ENCODE results near the gene ZFAND3. TPM values are rescaled to one million over a fixed set of nuclear protein-coding genes. Genes with fewer than 3 reads are reported as not detected.

ZFAND3 gene
- total RNA-seq, 2 experiments from 2014 or later, result 27.5 to 29.2 TPM

DNA sequence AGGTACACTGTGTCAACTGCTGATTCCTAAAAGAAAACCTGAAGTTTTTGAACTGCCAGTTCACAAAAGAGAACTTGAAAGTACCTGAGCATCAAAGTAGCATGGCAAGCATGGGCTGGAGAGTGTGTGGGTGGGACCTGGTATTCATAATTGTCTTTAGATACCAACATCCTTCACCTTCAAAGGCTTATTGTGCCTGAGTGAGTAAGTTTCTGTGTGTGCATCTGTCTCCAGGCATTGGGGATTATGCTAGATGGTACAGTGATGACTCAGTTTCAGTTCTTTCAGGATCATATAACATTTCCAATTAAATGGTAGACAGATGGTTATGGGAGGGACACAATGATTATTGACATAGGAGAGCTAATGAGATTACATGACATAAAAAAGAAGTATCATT, 238.5 kb downstream of the ZFAND3 start:
- ChIA-PET POLR2A (no interaction called here), CTCF (interaction anchor here (0.8 to 2.9 kb wide), 2 partner anchors 22 to 24 kb away, joined by 3 to 10 read pairs; no protein-coding TSS in a partner anchor)
- DNase-seq (no peak), ATAC-seq (no peak)
- peaks cover 3% of the 10 kb centered on the region for H3K4me1 Mint-ChIP-seq (ENCODE audit: low read depth)
- H3K27ac Mint-ChIP-seq, result no peak overlapping the region
- H3K9me3 Mint-ChIP-seq (ENCODE audit: insufficient read depth), result no peaks in the 10 kb centered on the region
- no peak overlapping the region for H3K4me3 Mint-ChIP-seq
- peaks cover 16% of the 10 kb centered on the region for H3K36me3 Mint-ChIP-seq (ENCODE audit: low read depth)
- no peaks in the 10 kb centered on the region for H3K27me3 Mint-ChIP-seq (ENCODE audit: low read depth)

DNA sequence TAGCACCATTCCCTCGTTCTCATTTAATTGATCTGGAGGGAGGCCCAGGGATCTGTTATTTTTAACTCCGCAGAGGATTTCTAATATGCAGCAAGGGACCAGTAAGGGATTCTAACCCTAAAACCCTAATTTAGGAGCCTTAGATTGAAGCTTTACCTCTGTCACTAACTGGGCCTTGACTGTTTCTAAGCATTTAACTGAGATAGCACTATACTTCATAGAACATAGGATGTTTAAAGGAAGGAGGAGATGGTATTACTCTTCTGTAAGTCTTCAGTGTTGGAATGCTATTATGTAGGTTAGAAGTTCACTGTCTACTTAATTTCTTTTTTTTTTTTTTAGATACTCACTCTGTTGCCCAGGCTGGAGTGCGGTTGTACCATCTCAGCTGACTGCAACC, 242.5 kb downstream of the ZFAND3 start:
- H3K9me3 Mint-ChIP-seq (ENCODE audit: insufficient read depth), result no peaks in the 10 kb centered on the region
- CTCF ChIA-PET, result no interaction called here
- no peak for DNase-seq
- H3K27me3 Mint-ChIP-seq (ENCODE audit: low read depth), result no peaks in the 10 kb centered on the region
- no peak overlapping the region for H3K27ac Mint-ChIP-seq
- ATAC-seq, result no peak
- peaks cover 35% of the 10 kb centered on the region for H3K36me3 Mint-ChIP-seq (ENCODE audit: low read depth)
- POLR2A ChIA-PET, result no interaction called here
- H3K4me3 Mint-ChIP-seq, result no peak overlapping the region
- peaks cover 3% of the 10 kb centered on the region for H3K4me1 Mint-ChIP-seq (ENCODE audit: low read depth)

DNA sequence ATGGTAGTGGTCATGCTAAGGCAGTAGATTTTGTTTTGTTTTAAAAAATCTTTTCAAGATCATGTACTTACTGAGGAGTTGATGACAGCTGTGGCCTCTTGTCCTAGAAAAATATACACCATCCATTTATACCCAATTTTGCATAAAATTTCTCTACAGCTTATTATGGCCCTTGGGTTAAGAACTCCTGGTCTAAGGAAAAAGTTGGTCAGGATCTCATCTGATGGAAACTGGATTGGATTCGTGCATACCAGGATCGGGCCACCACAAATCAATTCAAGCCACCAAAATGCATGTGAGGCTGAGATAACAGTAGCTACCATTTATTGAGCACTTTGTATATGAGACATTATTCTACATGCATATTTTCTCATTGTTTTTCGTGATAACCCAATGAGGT, 244.4 kb downstream of the ZFAND3 start:
- Mint-ChIP-seq H3K4me3 (no peak overlapping the region), H3K27me3 (ENCODE audit: low read depth) (no peaks in the 10 kb centered on the region), H3K27ac (no peak overlapping the region), H3K9me3 (ENCODE audit: insufficient read depth) (no peaks in the 10 kb centered on the region), H3K4me1 (ENCODE audit: low read depth) (no peaks in the 10 kb centered on the region), H3K36me3 (ENCODE audit: low read depth) (peaks cover 35% of the 10 kb centered on the region)
- CTCF ChIA-PET, result no interaction called here
- POLR2A ChIA-PET, result no interaction called here
- ATAC-seq, result no peak
- DNase-seq, result no peak

DNA sequence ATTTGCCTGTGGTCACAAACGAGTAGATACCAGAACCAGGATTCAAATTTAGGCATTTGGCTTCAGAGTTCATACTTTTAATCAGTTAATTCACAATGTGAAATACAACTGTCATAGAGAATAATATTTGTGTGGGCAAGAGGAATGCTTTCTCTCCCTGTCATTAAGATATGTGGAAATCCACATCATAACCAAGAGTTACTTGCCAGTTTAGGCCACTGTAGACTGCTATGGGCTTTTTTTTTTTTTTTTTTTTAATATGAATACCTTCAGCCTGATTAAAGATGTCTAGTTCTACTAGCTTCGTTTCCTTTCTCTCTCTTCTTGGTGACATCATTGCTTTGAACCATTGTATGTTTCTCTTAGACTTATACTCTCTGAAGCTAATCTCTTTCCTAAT, 244.9 kb downstream of the ZFAND3 start:
- Mint-ChIP-seq H3K36me3 (ENCODE audit: low read depth) (peaks cover 35% of the 10 kb centered on the region), H3K4me3 (no peak overlapping the region), H3K9me3 (ENCODE audit: insufficient read depth) (no peaks in the 10 kb centered on the region), H3K27ac (no peak overlapping the region), H3K4me1 (ENCODE audit: low read depth) (no peaks in the 10 kb centered on the region), H3K27me3 (ENCODE audit: low read depth) (no peaks in the 10 kb centered on the region)
- ChIA-PET CTCF (no interaction called here), POLR2A (no interaction called here)
- ATAC-seq (no peak), DNase-seq (no peak)

DNA sequence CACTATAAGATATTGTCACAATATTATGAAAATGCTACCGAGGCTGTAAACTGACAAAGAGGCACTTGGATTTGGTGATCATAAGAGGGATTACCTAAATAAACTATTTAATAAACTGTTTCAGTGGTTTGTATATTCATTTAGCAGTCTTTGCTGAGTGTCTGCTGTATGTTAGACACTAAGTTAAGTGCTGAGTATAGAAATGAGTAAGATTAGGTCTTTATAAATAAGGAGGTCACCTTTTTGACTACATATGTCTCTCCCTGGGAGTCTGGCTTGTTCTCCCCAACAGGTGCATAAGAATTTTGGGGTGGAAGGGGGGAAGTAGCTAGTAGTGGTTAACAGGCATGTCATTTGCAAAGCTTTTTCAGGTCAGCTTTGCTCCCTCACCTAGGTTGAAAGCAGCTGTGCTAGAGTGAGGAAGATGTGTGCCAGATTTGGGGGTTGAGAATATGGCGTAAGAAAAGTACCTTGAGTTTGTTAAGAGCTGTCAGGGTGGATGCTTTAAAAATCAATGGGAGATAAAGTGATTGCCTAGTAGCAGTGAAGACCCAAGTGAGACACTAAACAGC, 246.3 kb downstream of the ZFAND3 start:
- peaks cover 35% of the 10 kb centered on the region for H3K36me3 Mint-ChIP-seq (ENCODE audit: low read depth)
- H3K9me3 Mint-ChIP-seq (ENCODE audit: insufficient read depth), result no peaks in the 10 kb centered on the region
- no peaks in the 10 kb centered on the region for H3K27me3 Mint-ChIP-seq (ENCODE audit: low read depth)
- no peaks in the 10 kb centered on the region for H3K4me1 Mint-ChIP-seq (ENCODE audit: low read depth)
- ATAC-seq (no peak), DNase-seq (no peak)
- H3K27ac Mint-ChIP-seq, result no peak overlapping the region
- no peak overlapping the region for H3K4me3 Mint-ChIP-seq
- ChIA-PET CTCF (no interaction called here), POLR2A (no interaction called here)

DNA sequence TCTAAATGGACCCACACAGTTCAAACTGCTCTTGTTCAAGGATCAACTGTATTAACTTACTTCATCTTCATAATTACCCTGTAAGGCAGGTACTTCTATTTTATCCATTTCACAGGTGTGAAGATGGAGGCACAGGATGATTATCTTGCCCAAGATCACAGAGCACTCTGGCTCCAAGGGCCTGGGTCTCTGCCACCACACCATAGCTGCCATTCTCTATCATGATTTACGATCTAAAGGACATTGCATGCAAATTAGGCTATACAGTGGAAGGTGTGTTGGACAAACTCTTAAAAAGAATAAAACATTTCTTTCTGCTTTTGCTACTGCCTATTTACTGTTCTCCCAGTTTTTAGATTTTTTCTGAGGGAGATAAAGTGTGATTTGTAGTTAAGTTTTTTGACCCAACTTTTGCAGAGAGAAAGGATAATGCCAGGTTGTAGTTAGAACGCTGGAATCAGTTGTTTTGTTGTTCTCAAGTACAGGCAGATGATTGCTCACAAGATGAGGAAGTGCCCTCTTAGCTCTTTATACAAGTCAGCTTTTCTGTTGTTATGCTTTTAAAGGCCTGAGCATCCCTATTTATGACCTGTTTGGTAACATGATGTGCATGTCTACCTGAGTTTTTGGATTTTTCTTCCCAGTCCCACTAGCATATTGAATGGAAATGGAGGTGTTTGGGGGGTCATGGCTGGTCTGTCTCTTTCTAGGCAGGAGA, 247.9 kb downstream of the ZFAND3 start:
- H3K4me1 Mint-ChIP-seq (ENCODE audit: low read depth), result no peaks in the 10 kb centered on the region
- no peaks in the 10 kb centered on the region for H3K27me3 Mint-ChIP-seq (ENCODE audit: low read depth)
- H3K9me3 Mint-ChIP-seq (ENCODE audit: insufficient read depth), result no peaks in the 10 kb centered on the region
- H3K36me3 Mint-ChIP-seq (ENCODE audit: low read depth), result peaks cover 25% of the 10 kb centered on the region
- ChIA-PET CTCF (no interaction called here), POLR2A (no interaction called here)
- DNase-seq (no peak), ATAC-seq (no peak)
- no peak overlapping the region for H3K4me3 Mint-ChIP-seq
- no peak overlapping the region for H3K27ac Mint-ChIP-seq

DNA sequence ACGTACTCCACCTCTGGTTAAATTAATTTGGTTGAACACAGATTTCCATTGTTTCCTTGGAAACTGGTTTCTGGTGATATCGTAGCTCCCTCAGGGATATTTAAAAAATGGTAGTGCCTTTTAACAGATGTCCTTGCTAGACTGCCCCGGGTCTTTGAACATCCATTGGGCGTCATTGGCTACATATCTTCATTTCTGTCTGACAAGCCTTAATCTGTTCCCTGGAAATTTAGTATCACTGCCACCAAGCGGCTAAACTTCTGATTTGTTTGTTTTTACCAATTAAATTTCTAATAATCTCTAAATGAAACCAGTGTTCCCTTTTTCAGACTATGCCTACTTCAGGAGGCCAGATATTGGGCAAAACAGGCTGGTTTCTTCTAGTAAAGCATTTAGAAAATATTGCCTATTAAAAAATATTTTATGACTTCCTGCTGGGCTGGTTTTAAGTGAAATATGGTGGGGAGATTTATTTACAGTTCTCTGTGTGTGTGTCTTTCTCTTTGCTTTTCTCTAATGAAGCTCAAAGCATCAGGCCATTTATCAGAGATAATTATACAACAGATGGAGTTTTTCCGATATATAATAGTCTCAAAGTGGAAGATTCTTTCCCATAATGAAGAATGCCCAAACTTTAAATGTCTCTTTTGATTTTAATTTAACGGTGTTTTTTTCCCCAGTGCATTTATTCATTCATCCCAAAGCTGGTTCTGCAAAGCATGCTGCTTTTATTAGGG, 249.5 kb downstream of the ZFAND3 start:
- Mint-ChIP-seq H3K27me3 (ENCODE audit: low read depth) (no peaks in the 10 kb centered on the region), H3K36me3 (ENCODE audit: low read depth) (peaks cover 12% of the 10 kb centered on the region), H3K9me3 (ENCODE audit: insufficient read depth) (no peaks in the 10 kb centered on the region), H3K4me3 (no peak overlapping the region), H3K27ac (no peak overlapping the region), H3K4me1 (ENCODE audit: low read depth) (no peaks in the 10 kb centered on the region)
- CTCF ChIA-PET, result no interaction called here
- POLR2A ChIA-PET, result no interaction called here
- DNase-seq (no peak), ATAC-seq (no peak)

DNA sequence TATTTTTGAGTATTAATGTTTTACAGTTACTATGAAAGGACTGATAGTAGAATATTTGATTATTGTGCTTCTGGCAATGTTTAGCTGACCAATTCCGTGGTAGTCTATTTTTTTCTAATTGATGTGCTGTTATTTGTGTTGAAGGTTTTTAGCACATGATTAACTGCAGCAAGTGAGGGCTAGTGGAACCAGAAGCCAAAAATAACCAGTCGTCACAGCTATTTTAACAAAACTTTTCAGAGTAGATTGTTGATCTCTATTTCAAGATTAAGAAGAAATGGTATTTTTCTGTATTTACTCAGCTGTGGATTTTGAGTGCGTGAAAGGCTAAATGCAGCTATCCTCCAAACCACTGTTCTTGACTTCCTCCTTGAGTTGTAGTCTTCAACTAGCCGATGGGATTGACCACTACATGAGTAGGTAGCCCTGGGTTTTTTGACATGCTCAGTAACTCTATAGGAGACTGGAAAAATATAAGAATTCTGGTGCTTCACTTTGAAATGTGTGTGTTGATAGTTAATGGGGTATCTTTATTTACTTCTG, 258.0 kb downstream of the ZFAND3 start:
- DNase-seq (no peak), ATAC-seq (no peak)
- Mint-ChIP-seq H3K36me3 (ENCODE audit: low read depth) (peaks cover 4% of the 10 kb centered on the region), H3K9me3 (ENCODE audit: insufficient read depth) (no peaks in the 10 kb centered on the region), H3K4me3 (no peak overlapping the region), H3K27me3 (ENCODE audit: low read depth) (no peaks in the 10 kb centered on the region), H3K27ac (no peak overlapping the region), H3K4me1 (ENCODE audit: low read depth) (no peaks in the 10 kb centered on the region)
- CTCF ChIA-PET, result no interaction called here
- POLR2A ChIA-PET, result no interaction called here

DNA sequence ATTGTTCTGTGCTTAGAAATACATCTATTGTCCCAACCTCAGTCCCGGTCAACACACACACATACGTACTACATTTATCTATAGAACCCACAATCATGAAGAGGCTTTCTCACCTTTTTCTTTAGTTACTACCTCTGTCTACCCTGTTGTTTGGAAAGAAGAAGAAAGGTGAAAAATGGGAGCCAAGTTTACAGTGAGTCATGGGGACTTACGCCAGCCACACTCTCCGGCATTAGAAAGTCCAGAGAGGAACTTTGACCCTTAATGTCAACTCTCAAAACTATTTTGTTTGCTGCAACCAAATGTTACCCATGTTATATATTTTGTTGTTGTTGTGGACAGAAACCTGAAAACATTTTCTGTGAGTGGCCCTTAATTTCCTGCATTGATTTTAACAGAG, 259.1 kb downstream of the ZFAND3 start:
- DNase-seq, result no peak
- no peak overlapping the region for H3K4me3 Mint-ChIP-seq
- peaks cover 4% of the 10 kb centered on the region for H3K36me3 Mint-ChIP-seq (ENCODE audit: low read depth)
- no peak for ATAC-seq
- no peaks in the 10 kb centered on the region for H3K9me3 Mint-ChIP-seq (ENCODE audit: insufficient read depth)
- H3K4me1 Mint-ChIP-seq (ENCODE audit: low read depth), result no peaks in the 10 kb centered on the region
- H3K27ac Mint-ChIP-seq, result no peak overlapping the region
- H3K27me3 Mint-ChIP-seq (ENCODE audit: low read depth), result no peaks in the 10 kb centered on the region
- CTCF ChIA-PET, result no interaction called here
- POLR2A ChIA-PET, result no interaction called here

DNA sequence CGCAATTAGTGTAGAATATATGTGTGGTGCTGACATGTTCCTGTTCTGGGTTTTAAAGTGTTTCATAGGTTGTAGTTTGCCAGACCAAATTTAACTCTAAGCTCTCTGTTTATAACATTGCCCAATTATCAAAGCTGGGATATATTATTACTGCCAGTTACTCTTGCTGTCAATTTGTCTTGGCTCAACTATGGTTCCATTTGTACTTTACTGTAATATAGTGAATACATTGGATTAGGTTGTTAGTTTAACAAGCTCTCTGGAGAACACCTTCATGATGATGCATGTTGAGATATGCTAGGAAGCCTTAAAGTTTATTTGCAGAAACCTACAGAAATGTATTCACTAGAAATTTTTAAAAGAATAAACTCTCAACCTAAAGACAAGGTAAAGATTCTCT, 259.6 kb downstream of the ZFAND3 start:
- Mint-ChIP-seq H3K27me3 (ENCODE audit: low read depth) (no peaks in the 10 kb centered on the region), H3K9me3 (ENCODE audit: insufficient read depth) (no peaks in the 10 kb centered on the region), H3K4me1 (ENCODE audit: low read depth) (no peaks in the 10 kb centered on the region), H3K4me3 (no peak overlapping the region), H3K27ac (no peak overlapping the region), H3K36me3 (ENCODE audit: low read depth) (peaks cover 4% of the 10 kb centered on the region)
- ChIA-PET POLR2A (no interaction called here), CTCF (interaction anchor here (0.6 kb wide), 1 partner anchor 16 kb away, joined by 3 read pairs; no protein-coding TSS in a partner anchor)
- DNase-seq (no peak), ATAC-seq (no peak)

DNA sequence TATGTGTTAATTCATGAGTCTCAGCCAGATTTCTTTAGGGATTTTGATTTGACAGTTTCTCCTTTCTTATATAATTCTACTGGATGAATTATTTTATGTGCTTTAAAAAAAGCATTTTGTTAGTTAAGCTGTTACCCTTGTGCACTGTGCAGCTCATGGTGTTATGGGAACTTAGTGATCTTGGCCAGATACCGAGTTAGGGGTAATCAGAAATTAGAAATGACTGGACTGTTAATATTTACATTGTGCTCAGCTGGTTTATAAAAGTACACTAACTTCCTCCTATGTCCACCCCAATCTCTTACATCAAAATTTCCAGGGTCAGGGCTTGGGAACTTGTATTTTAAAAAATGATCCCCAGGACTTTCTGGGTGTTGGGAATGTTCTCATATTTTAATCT, 260.0 kb downstream of the ZFAND3 start:
- DNase-seq (no peak), ATAC-seq (no peak)
- ChIA-PET CTCF (interaction anchor here (0.6 kb wide), 1 partner anchor 17 kb away, joined by 3 read pairs; no protein-coding TSS in a partner anchor), POLR2A (no interaction called here)
- Mint-ChIP-seq H3K4me3 (no peak overlapping the region), H3K36me3 (ENCODE audit: low read depth) (peaks cover 6% of the 10 kb centered on the region), H3K27me3 (ENCODE audit: low read depth) (no peaks in the 10 kb centered on the region), H3K9me3 (ENCODE audit: insufficient read depth) (no peaks in the 10 kb centered on the region), H3K27ac (no peak overlapping the region), H3K4me1 (ENCODE audit: low read depth) (no peaks in the 10 kb centered on the region)

DNA sequence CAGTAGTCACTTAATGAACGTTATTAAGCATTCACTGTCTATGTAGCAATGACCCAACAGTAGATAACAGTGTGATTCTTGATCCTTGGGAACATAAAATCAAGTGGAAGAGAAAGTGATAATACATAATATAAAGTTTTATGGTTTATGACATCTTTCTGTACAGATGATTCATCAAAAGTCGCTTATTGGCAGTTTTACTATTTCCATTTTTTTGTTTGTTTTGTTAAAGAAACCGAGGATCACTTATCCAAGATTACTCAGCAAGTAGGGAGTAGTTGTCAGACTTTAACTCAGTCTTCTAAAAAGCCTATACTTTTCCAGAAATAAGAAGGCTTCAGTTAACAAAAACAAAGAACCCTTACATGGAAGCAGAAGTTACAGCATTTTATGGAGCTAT, 260.8 kb downstream of the ZFAND3 start:
- CTCF ChIA-PET, result no interaction called here
- H3K27ac Mint-ChIP-seq, result no peak overlapping the region
- DNase-seq, result no peak
- peaks cover 8% of the 10 kb centered on the region for H3K36me3 Mint-ChIP-seq (ENCODE audit: low read depth)
- no peaks in the 10 kb centered on the region for H3K27me3 Mint-ChIP-seq (ENCODE audit: low read depth)
- H3K9me3 Mint-ChIP-seq (ENCODE audit: insufficient read depth), result no peaks in the 10 kb centered on the region
- ATAC-seq, result no peak
- POLR2A ChIA-PET, result no interaction called here
- no peak overlapping the region for H3K4me3 Mint-ChIP-seq
- H3K4me1 Mint-ChIP-seq (ENCODE audit: low read depth), result no peaks in the 10 kb centered on the region

Measured in activated CD8-positive, alpha-beta T cell treated with anti-CD3 and anti-CD28 coated beads, Interleukin-2, amount 10 ng/mL, durations not matched to agents 7 days and 5 days (primary cell).